Neuron (in vitro differentiated cells): ENCODE measurements around the gene SLC2A13.

ENCODE experiments used
- H2AFZ ChIP-seq: one replicate; pipeline ENCODE4 v1.6.1; 2013; ENCODE audit warnings: low read depth, mild to moderate bottlenecking, inconsistent platforms, low read length, moderate library complexity
- H3K27me3 ChIP-seq: one replicate; pipeline ENCODE4 v1.6.1; 2013; ENCODE audit warnings: low read length; ENCODE audit not compliant: insufficient read depth
- H3K36me3 ChIP-seq: one replicate; pipeline ENCODE4 v1.6.1; 2013; ENCODE audit warnings: low read length; ENCODE audit not compliant: insufficient read depth
- H3K4me1 ChIP-seq: one replicate; pipeline ENCODE4 v1.6.1; 2013; ENCODE audit warnings: low read length; ENCODE audit not compliant: insufficient read depth
- H3K4me3 ChIP-seq: 2 replicates; pipeline ENCODE4 v1.5.1; 2013; ENCODE audit warnings: mild to moderate bottlenecking, low read length, moderate library complexity
- H3K9me3 ChIP-seq: one replicate; pipeline ENCODE4 v1.6.1; 2013; ENCODE audit warnings: low read length

Gene SLC2A13

DNA sequence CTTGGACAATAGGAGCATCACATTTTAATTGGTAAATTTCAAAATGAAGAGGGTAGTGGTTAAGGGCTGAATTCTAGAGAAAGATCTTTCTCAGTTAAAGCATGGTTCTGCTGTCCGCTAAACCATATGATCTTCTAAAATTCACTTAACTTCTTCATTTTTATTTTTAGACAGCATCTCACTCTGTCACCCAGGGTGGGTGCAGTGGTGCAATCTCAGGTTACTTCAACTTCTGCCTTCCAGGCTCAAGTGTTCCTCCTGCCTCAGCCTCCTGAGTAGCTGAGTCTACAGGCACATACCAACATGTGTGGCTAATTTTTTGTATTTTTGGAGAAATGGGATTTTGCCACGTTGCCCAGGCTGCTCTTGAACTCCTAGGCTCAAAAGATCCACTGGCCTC, 259.6 kb downstream of the SLC2A13 start:
- H2AFZ ChIP-seq, result no peak overlapping the region
- no peaks in the 10 kb centered on the region for H3K27me3 ChIP-seq
- no peaks in the 10 kb centered on the region for H3K36me3 ChIP-seq
- H3K9me3 ChIP-seq, result no peaks in the 10 kb centered on the region
- H3K4me1 ChIP-seq, result peaks cover 7% of the 10 kb centered on the region
- H3K4me3 ChIP-seq, result no peak overlapping the region

DNA sequence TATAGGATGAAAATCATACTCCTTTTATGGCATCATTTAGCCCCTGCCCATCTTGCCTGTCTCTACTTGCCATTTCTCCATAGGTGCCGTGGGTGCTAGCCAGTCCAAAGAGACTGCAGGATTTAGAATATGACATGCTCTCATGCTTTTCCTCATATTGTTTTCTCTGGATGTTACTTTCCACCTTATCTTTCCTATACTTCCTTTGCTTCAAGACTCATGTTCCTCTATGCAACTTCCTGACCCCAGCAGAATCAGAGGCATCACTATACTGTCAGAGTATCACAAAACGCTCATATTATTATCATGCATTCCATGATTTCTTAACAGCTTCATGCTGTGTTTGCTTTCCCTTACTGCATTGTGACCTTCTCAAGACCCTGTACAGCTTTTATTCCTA, 265.5 kb downstream of the SLC2A13 start:
- H3K9me3 ChIP-seq, result no peaks in the 10 kb centered on the region
- H3K36me3 ChIP-seq, result no peaks in the 10 kb centered on the region
- no peak overlapping the region for H2AFZ ChIP-seq
- H3K4me1 ChIP-seq, result no peaks in the 10 kb centered on the region
- H3K4me3 ChIP-seq, result no peak overlapping the region
- H3K27me3 ChIP-seq, result no peaks in the 10 kb centered on the region

DNA sequence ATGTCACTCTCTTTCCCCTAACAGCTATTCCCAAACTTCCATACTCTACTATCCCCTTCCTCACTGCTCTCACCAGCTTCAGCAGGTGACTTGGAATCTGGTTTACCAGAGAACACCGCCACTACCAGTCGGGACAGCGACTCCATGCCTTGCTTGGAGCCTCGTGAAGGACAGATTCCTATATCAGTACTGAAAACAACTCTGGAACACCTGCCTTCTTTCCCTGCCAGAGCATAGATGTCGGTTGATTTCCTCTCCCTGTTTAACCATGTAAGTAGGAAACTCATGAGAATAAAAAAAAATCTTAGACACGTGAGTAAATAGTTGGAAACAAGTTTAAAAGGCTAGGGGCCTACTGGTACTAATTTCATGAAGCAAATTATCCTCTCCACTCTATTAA, 266.8 kb downstream of the SLC2A13 start:
- no peak overlapping the region for H3K4me3 ChIP-seq
- H3K9me3 ChIP-seq, result no peaks in the 10 kb centered on the region
- H3K36me3 ChIP-seq, result no peaks in the 10 kb centered on the region

DNA sequence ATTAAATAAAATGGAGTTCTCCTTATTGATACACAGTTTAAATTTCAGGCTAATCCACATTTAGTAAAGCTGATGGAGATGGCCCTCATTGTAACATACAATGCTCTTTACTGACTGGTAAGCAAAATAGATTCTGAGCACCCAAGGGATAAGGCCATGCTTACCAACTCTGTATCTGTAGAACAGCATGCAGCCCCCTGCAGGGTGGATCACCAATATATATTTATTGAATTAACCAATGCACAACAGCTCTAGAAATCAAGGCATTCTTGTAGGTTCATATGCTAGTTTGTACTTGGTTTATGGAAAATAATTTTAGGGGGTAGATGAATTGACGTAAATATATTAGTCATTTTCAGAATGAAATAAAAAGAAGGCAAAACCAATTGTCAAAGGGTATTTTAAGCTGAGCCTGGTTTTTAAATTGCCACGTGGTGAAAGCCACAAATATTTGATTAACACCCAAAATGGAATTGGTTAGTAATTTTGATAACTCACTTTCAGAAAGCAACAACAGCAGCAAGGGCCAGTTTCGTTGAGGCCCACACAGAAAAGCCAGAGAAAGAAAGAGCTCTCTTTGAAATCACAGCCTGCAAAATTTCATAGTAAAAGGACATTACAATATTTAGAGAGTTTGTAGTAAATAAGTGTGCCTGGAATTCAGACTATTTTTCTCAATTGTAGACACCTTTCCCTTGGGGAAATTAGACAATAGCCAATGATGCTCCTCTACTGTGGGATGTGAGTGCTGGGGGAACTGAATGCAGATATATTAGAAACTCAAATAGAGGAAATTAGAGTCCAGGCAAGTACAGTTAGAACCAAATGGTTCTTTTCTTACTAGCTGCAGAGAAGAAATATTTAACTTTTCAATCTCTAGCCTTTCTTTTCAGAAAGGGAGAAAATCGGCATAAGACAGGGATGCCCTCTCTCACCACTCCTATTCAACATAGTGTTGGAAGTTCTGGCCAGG, 270.1 kb downstream of the SLC2A13 start:
- no peak overlapping the region for H3K4me3 ChIP-seq
- H3K9me3 ChIP-seq, result no peaks in the 10 kb centered on the region

More for the DNA sequence above, 266.8 kb downstream of the SLC2A13 start:
- H2AFZ ChIP-seq, result no peak overlapping the region
- no peaks in the 10 kb centered on the region for H3K27me3 ChIP-seq
- no peaks in the 10 kb centered on the region for H3K4me1 ChIP-seq

DNA sequence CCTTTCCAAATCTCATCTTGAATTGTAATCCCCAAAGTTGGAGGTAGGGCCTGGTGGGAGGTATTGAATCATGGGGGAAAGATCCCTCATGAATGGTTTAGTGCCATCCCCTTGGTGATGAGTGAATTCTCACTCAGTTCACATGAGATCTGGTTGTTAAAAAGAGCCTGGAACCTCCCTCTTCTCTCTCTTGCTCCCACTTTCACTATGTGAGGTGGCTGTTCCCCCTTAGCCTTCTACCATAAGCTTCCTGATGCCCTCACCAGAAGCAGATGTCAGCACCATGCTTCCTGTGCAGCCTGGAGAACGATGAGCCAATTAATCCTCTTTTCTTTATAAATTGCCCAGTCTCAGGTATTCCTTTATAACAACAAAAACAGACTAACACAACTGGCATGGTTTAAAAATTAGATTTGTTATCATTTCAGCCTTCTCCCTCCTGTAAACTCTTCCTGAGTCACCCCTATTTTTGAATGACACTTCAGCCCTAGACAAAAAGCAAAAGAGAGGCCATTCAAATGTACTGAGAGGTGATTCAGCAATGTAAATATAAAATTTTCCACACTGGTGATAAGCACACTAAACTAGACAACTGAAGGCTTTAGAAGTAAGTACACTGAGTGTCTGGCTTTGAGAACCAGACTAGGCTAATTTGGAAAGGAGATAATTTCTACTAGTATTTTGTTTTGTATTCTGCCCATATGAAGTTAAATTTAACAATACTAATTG, 274.1 kb downstream of the SLC2A13 start:
- Histone ChIP-seq H3K4me3 (no peak overlapping the region), H3K9me3 (no peaks in the 10 kb centered on the region), H3K36me3 (no peaks in the 10 kb centered on the region), H3K4me1 (no peaks in the 10 kb centered on the region), H3K27me3 (no peaks in the 10 kb centered on the region), H2AFZ (no peak overlapping the region)

More for the DNA sequence above, 270.1 kb downstream of the SLC2A13 start:
- Histone ChIP-seq H3K27me3 (no peaks in the 10 kb centered on the region), H2AFZ (no peak overlapping the region), H3K4me1 (no peaks in the 10 kb centered on the region), H3K36me3 (no peaks in the 10 kb centered on the region)

DNA sequence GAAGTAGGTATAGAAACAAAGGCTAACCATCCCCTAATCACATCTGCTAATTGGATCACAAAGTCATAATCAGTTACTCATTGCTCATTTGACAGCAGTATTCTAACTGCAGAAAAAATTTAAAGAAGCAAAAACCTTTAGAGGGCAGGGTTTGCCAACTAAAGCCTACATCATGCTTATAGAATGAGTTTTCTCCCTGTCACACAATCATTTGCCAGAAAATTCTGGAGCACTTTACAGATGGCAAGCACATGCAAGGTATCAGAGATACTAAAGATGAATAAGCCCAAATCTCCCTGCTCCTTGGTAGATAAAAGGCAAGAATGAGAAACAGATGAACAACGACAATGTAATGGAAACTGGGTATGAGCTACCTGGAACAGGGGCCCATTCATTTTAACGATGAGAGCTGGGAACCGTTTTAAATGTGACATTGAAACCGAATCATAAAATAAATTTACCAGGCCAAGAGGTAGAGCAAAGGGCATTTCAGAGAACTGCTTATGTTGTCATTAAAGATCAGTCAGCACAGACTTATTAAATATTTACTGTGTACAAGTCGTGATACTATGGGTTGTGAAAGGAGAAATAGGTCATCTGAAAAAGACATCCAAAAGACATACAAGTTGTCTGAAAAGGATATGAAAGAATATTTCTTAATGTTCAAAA, 274.9 kb downstream of the SLC2A13 start:
- Histone ChIP-seq H2AFZ (no peak overlapping the region), H3K4me3 (no peak overlapping the region), H3K27me3 (no peaks in the 10 kb centered on the region), H3K9me3 (no peaks in the 10 kb centered on the region), H3K4me1 (no peaks in the 10 kb centered on the region), H3K36me3 (no peaks in the 10 kb centered on the region)

DNA sequence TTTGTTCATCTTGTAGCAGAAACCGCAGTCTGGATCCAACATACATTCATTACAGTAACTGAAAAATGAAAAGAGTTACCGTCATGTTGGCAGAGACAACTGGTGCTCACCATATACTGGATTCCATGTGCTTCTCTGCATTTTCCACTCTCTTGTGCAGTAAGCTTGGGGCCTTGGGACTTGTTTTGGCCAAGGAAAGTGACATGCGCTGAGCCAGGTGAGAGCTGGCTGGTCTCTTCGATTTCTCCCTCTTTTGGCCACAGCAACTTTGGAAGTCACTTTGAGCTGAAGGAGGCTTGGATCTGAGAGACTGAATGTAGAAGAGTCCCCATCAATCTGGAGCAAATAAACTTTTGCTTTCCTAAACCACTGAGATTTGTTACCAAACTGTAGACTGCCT, 275.7 kb downstream of the SLC2A13 start:
- Histone ChIP-seq H3K4me1 (no peaks in the 10 kb centered on the region), H3K4me3 (no peak overlapping the region), H3K36me3 (no peaks in the 10 kb centered on the region), H3K9me3 (no peaks in the 10 kb centered on the region), H3K27me3 (no peaks in the 10 kb centered on the region), H2AFZ (no peak overlapping the region)

DNA sequence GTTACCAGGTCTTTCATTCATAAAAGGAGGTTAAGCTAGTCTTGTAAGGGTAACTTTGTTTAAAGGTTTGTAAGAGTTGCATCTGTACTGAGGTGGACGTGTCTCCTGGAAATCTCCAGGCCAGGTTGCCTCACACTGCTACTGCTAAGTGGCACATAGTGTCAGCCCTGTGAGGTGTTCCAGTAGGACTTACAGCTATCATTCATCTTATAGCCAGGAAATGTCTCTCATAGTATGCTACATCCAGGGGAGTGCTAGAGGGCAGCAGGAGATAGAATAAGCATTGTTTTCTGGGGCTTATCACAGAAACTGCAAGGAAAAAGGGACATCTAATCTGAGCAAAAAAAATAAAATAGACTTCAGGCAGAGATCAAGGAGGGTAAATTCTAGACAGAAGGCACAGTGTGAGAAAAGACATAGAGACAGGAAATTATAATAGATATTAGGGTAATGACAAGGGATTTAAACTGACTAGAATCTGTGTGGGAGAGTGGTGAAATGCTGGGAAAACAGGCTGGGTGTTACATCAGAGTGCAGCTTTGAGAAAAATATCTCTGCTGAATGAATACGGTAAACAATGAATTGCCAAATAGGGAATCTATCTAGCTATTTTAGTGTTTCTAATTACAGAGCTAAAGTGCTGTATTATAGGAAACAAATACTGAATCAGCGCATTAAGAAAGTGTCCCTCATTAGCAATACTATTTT, 281.2 kb downstream of the SLC2A13 start:
- no peaks in the 10 kb centered on the region for H3K9me3 ChIP-seq
- H3K4me3 ChIP-seq, result no peak overlapping the region
- no peaks in the 10 kb centered on the region for H3K27me3 ChIP-seq
- no peak overlapping the region for H2AFZ ChIP-seq
- no peaks in the 10 kb centered on the region for H3K36me3 ChIP-seq
- H3K4me1 ChIP-seq, result no peaks in the 10 kb centered on the region

DNA sequence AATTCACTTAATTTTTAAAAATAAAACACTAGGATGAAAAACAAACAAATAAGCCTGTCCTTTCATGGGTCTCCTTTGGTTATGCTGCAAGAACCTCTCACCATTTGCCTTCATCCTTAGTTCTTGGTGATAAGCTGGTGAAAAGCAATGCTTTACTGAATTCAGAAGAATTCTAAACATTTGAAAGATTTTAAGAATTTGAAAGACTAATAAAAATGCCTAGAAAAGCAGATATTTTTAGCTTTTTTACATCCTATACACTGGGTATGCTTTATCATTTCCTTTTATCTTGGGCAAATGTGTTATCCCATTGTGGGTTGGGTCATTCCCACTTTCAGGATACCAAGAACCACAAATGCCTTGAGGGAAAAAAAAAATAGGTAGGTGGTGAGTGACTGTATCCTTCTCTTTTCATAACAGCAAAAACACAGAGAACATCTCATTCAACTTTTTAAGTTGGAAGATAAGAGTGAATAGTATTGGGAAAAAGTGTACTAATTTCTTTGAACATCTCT, 289.2 kb downstream of the SLC2A13 start:
- no peak overlapping the region for H3K4me3 ChIP-seq
- no peaks in the 10 kb centered on the region for H3K36me3 ChIP-seq
- H3K27me3 ChIP-seq, result no peaks in the 10 kb centered on the region
- no peak overlapping the region for H2AFZ ChIP-seq
- no peaks in the 10 kb centered on the region for H3K4me1 ChIP-seq
- H3K9me3 ChIP-seq, result no peaks in the 10 kb centered on the region

DNA sequence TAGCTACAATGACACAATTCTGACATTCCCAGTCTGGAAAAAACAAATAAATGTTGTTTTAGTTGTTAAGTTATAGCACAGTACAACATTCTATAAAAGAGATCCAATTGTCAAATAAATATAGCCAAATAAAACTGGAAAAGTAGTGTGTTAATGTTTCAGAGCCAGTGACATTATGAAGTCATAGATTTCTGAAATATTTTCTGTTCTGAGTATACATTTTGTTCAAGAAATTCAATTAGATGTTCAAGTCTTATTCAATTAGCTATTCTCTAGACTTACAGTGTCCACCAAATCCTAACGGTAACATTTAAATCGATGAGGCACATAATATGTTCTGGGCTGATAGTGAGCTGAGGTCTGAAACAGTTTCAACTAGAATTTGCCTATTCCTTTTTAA, 290.1 kb downstream of the SLC2A13 start:
- no peaks in the 10 kb centered on the region for H3K4me1 ChIP-seq
- no peak overlapping the region for H2AFZ ChIP-seq
- H3K9me3 ChIP-seq, result no peaks in the 10 kb centered on the region
- H3K36me3 ChIP-seq, result no peaks in the 10 kb centered on the region
- no peak overlapping the region for H3K4me3 ChIP-seq
- H3K27me3 ChIP-seq, result no peaks in the 10 kb centered on the region

DNA sequence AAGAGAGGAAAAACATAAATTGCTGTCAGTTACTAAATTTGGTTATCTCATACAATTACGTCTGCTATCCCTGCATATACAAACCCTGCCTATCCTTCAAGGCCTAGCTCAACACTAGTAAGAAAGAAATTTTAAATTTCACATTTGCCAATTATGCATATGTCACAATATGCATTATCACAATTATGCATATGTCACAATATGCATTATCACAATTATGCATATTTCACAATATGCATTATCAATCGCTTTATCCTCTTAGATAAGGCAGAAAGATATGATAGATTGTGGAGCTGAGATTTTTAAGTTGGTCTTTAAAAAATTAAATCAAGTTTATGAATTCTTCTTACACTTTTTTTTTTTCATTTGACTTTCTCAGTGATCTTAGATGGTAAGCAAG, 291.3 kb downstream of the SLC2A13 start:
- Histone ChIP-seq H3K4me3 (no peak overlapping the region), H3K4me1 (no peaks in the 10 kb centered on the region), H2AFZ (no peak overlapping the region), H3K27me3 (no peaks in the 10 kb centered on the region), H3K36me3 (no peaks in the 10 kb centered on the region), H3K9me3 (no peaks in the 10 kb centered on the region)

DNA sequence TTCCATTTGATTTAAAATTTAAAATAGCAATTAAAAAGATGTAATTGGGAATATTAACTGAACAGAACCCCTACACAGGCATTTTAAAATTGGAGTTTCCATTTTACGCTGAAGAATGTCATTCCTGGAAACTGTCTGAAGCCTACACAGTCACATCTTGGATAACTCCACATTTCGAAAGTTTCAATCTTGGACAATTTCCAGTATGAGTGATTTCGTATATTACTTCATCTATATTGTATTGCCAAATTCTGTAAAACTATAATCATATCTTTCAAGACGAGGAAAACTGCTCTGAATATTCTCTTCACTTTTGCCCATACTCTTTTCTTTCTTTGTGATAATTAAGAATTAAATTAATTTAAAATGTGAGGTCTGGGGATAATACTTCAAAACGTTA, 292.1 kb downstream of the SLC2A13 start:
- Histone ChIP-seq H3K36me3 (no peaks in the 10 kb centered on the region), H3K9me3 (no peaks in the 10 kb centered on the region), H2AFZ (no peak overlapping the region), H3K27me3 (no peaks in the 10 kb centered on the region), H3K4me1 (no peaks in the 10 kb centered on the region), H3K4me3 (no peak overlapping the region)
